K562 (cell line): Measurements from ENCODE around the gene AP4E1. TPM values are rescaled to one million over a fixed set of nuclear protein-coding genes. Genes with fewer than 3 reads are reported as not detected.

Experiments
- CC2D1A ChIP-seq: fragments of 450-650 bp; IDR thresholded peaks from 2 replicates; pipeline ENCODE4 v1.6.1; 2017; ENCODE audit warnings: mild to moderate bottlenecking
- JUN ChIP-seq, 2 experiments: sonication (generic) in 1 of 2; formaldehyde crosslinking in 1 of 2; IDR thresholded peaks; 2 replicates each; pipeline versions ENCODE4 v1.6.1 to v1.8.0; 2012 to 2022; ENCODE audit warnings: borderline replicate concordance in 2 of 2, mild to moderate bottlenecking in 2 of 2, improper control_type of control experiment in 1 of 2, low read depth in 1 of 2, low read length in 1 of 2, missing genetic modification reagents in 1 of 2
- KLF10 ChIP-seq: fragments of 250-450 bp; sonication (Bioruptor Pico); IDR thresholded peaks from 2 replicates; pipeline ENCODE4 v1.6.1; 2021; ENCODE audit warnings: matching md5 sums
- TAF7 ChIP-seq: fragments of 450-650 bp; IDR thresholded peaks from 2 replicates; pipeline ENCODE4 v1.6.1; 2016; ENCODE audit warnings: missing genetic modification characterization, missing compliant biosample characterization
- ZNF589 ChIP-seq: fragments of 200-800 bp; sonication (Bioruptor generic); IDR thresholded peaks from 2 replicates; pipeline ENCODE4 v1.6.1; 2016; ENCODE audit warnings: low read depth, missing genetic modification characterization, missing compliant biosample characterization
- polyA plus RNA-seq, 8 experiments: library from polyadenylated mRNA; depleted of rRNA in 4 of 8; stranded (reverse) in 5 of 8; unstranded in 3 of 8; fragments of >200 nt; fragmentation: Nextera tagmentation in 2 of 8; fragmentation: Illumina TruSeq in 1 of 8; extraction: Ambion mirVana in 2 of 8; extraction: Trizol in 1 of 8; gene quantifications; 2 replicates each; pipeline versions ENCODE4 v1.2.1 to v1.2.3, GENCODE V29; 2011 to 2014; ENCODE audit warnings: inconsistent platforms in 1 of 8, missing spikeins in 1 of 8
- total RNA-seq, 7 experiments: library from RNA; depleted of rRNA in 6 of 7; stranded (reverse); fragments of >200 nt in 6 of 7; fragmentation: Illumina TruSeq in 2 of 7; extraction: Trizol in 2 of 7; gene quantifications; 2 replicates each; pipeline versions ENCODE4 v1.2.1 to v1.2.3, GENCODE V29; 2011 to 2021; ENCODE audit warnings: low replicate concordance in 1 of 7
- TF ChIP-seq, protein P1 (sequence below), 2 experiments: fragments of 450-650 bp; formaldehyde crosslinking in 1 of 2; IDR thresholded peaks; 2 replicates each; pipeline versions ENCODE4 v1.4.0 to v1.6.1; 2014 to 2020; ENCODE audit warnings: mild to moderate bottlenecking in 2 of 2, borderline replicate concordance in 1 of 2, low read depth in 1 of 2
- TF ChIP-seq, protein P2 (sequence below): fragments of 150-350 bp; IDR thresholded peaks from 2 replicates; pipeline ENCODE4 v1.6.1; 2014; ENCODE audit warnings: low read depth, mild to moderate bottlenecking, low read length, borderline replicate concordance
- TF ChIP-seq, protein P3 (sequence below): fragments of 450-650 bp; IDR thresholded peaks from 2 replicates; pipeline ENCODE4 v1.6.1; 2016; ENCODE audit warnings: missing biosample characterization, missing genetic modification characterization
- TF ChIP-seq, protein P4 (sequence below): conservative IDR thresholded peaks from 2 replicates; pipeline ENCODE4 v1.6.1; 2011; ENCODE audit warnings: low read depth, mild to moderate bottlenecking, low read length; ENCODE audit not compliant: control insufficient read depth
- TF ChIP-seq, protein P5 (sequence below): fragments of 250-450 bp; sonication (Bioruptor Pico); IDR thresholded peaks from 2 replicates; pipeline ENCODE4 v1.4.0; 2020; ENCODE audit warnings: mild to moderate bottlenecking

The AP4E1 gene
- total and polyA plus RNA-seq, 9 of the 15 experiments (the other 6 are each of a cell fraction or from before 2014, with no cell fraction given) = 1.3 to 11.5 (median 4.4) TPM

DNA sequence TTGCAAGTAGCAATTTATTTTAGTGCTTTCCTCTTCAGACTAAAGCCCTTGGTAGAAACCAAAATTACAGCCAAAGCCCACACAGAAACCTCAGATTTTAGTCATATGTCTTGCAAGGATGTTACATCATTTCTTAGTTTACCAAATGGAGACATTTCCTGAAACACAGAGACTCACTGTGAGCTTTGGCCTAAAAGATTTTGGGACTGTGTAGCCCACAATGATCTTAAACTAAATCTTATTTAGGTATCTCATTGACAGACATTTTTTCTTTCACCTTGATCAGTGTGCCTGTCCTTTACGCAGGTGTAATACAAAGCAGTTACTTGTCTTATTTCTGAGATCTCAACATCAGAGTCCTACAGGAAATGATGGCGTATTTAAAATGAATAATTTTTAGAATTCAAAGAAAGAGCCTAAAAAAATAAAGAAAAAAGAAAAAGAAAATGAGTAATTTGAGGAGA, 27.8 kb upstream of the AP4E1 start (continued):
- TF ChIP-seq, protein P1, sequence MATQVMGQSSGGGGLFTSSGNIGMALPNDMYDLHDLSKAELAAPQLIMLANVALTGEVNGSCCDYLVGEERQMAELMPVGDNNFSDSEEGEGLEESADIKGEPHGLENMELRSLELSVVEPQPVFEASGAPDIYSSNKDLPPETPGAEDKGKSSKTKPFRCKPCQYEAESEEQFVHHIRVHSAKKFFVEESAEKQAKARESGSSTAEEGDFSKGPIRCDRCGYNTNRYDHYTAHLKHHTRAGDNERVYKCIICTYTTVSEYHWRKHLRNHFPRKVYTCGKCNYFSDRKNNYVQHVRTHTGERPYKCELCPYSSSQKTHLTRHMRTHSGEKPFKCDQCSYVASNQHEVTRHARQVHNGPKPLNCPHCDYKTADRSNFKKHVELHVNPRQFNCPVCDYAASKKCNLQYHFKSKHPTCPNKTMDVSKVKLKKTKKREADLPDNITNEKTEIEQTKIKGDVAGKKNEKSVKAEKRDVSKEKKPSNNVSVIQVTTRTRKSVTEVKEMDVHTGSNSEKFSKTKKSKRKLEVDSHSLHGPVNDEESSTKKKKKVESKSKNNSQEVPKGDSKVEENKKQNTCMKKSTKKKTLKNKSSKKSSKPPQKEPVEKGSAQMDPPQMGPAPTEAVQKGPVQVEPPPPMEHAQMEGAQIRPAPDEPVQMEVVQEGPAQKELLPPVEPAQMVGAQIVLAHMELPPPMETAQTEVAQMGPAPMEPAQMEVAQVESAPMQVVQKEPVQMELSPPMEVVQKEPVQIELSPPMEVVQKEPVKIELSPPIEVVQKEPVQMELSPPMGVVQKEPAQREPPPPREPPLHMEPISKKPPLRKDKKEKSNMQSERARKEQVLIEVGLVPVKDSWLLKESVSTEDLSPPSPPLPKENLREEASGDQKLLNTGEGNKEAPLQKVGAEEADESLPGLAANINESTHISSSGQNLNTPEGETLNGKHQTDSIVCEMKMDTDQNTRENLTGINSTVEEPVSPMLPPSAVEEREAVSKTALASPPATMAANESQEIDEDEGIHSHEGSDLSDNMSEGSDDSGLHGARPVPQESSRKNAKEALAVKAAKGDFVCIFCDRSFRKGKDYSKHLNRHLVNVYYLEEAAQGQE (IDR thresholded peaks at IDR 0.05; ENCODE audit: borderline replicate concordance) = no peak
- TF ChIP-seq, protein P1 (CRISPR knock-in tag; IDR thresholded peaks at IDR 0.05; ENCODE audit: low read depth) = no peak
- TF ChIP-seq TAF7 (tag) (no peak), KLF10 (CRISPR knock-in tag) (no peak), CC2D1A (no peak), JUN (IDR thresholded peaks at IDR 0.05; ENCODE audit: borderline replicate concordance, low read depth, low read length) (peak; percentile 61; the same call in 1 of the 2 replicates), JUN (CRISPR knock-in tag; IDR thresholded peaks at IDR 0.05; ENCODE audit: borderline replicate concordance) (no peak), ZNF589 (CRISPR knock-in tag) (peak; percentile 69; the same call in 1 of the 2 replicates)
- TF ChIP-seq, protein P2, sequence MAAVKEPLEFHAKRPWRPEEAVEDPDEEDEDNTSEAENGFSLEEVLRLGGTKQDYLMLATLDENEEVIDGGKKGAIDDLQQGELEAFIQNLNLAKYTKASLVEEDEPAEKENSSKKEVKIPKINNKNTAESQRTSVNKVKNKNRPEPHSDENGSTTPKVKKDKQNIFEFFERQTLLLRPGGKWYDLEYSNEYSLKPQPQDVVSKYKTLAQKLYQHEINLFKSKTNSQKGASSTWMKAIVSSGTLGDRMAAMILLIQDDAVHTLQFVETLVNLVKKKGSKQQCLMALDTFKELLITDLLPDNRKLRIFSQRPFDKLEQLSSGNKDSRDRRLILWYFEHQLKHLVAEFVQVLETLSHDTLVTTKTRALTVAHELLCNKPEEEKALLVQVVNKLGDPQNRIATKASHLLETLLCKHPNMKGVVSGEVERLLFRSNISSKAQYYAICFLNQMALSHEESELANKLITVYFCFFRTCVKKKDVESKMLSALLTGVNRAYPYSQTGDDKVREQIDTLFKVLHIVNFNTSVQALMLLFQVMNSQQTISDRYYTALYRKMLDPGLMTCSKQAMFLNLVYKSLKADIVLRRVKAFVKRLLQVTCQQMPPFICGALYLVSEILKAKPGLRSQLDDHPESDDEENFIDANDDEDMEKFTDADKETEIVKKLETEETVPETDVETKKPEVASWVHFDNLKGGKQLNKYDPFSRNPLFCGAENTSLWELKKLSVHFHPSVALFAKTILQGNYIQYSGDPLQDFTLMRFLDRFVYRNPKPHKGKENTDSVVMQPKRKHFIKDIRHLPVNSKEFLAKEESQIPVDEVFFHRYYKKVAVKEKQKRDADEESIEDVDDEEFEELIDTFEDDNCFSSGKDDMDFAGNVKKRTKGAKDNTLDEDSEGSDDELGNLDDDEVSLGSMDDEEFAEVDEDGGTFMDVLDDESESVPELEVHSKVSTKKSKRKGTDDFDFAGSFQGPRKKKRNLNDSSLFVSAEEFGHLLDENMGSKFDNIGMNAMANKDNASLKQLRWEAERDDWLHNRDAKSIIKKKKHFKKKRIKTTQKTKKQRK = no peak
- TF ChIP-seq, protein P3, sequence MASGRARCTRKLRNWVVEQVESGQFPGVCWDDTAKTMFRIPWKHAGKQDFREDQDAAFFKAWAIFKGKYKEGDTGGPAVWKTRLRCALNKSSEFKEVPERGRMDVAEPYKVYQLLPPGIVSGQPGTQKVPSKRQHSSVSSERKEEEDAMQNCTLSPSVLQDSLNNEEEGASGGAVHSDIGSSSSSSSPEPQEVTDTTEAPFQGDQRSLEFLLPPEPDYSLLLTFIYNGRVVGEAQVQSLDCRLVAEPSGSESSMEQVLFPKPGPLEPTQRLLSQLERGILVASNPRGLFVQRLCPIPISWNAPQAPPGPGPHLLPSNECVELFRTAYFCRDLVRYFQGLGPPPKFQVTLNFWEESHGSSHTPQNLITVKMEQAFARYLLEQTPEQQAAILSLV = peak; percentile 26; the same call in 1 of the 2 replicates
- TF ChIP-seq, protein P4, sequence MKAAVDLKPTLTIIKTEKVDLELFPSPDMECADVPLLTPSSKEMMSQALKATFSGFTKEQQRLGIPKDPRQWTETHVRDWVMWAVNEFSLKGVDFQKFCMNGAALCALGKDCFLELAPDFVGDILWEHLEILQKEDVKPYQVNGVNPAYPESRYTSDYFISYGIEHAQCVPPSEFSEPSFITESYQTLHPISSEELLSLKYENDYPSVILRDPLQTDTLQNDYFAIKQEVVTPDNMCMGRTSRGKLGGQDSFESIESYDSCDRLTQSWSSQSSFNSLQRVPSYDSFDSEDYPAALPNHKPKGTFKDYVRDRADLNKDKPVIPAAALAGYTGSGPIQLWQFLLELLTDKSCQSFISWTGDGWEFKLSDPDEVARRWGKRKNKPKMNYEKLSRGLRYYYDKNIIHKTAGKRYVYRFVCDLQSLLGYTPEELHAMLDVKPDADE = no peak
- TF ChIP-seq, protein P5, sequence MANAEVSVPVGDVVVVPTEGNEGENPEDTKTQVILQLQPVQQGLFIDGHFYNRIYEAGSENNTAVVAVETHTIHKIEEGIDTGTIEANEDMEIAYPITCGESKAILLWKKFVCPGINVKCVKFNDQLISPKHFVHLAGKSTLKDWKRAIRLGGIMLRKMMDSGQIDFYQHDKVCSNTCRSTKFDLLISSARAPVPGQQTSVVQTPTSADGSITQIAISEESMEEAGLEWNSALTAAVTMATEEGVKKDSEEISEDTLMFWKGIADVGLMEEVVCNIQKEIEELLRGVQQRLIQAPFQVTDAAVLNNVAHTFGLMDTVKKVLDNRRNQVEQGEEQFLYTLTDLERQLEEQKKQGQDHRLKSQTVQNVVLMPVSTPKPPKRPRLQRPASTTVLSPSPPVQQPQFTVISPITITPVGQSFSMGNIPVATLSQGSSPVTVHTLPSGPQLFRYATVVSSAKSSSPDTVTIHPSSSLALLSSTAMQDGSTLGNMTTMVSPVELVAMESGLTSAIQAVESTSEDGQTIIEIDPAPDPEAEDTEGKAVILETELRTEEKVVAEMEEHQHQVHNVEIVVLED (CRISPR knock-in tag) = peak; percentile 19; the same call in 1 of the 2 replicates
